HG02798 (cell line): ENCODE measurements around the gene PARK7.
A peak's percentile ranks its signal among the peaks of the same experiment; 100 is the strongest.
"Not testable (repeated sequence)": the region's sequence is repeated elsewhere in the genome, so short reads cannot be mapped to it uniquely, and the experiment has no call there.

Experiments used
- ATAC-seq: cut with Tn5 transposase; IDR thresholded peaks from one replicate; pipeline ENCODE4 v1.9.1; 2021; ENCODE audit warnings: mild to moderate bottlenecking; ENCODE audit not compliant: unreplicated experiment, poor library complexity

PARK7 gene

GRCh38 chr1:7961216-7962013, at the start of gene PARK7:
Gene PARK7, plus strand, starts transcription at chr1:7961711. Its CDS starts 1,075 bp downstream, at chr1:7962786.
- ATAC-seq = peak; percentile 93

DNA sequence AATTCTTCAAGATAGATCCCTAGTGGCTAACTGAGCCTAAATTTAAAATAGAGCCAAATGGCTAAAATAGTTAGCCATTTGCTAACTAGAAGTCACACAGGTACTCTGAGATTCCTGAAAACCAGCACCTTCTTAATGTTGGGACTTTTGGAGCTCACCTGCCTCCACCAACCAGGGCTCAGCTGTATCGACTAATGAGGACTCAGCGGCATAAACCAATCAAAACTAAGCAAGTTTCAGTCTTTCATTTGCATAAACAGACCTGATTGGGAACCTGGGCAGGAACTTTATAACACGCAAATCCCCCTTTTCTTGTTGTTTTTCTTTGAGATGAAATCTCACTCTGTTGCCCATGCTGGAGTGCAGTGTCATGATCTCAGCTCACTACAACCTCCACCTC, 49.4 kb upstream of the PARK7 start:
- no peak for ATAC-seq

DNA sequence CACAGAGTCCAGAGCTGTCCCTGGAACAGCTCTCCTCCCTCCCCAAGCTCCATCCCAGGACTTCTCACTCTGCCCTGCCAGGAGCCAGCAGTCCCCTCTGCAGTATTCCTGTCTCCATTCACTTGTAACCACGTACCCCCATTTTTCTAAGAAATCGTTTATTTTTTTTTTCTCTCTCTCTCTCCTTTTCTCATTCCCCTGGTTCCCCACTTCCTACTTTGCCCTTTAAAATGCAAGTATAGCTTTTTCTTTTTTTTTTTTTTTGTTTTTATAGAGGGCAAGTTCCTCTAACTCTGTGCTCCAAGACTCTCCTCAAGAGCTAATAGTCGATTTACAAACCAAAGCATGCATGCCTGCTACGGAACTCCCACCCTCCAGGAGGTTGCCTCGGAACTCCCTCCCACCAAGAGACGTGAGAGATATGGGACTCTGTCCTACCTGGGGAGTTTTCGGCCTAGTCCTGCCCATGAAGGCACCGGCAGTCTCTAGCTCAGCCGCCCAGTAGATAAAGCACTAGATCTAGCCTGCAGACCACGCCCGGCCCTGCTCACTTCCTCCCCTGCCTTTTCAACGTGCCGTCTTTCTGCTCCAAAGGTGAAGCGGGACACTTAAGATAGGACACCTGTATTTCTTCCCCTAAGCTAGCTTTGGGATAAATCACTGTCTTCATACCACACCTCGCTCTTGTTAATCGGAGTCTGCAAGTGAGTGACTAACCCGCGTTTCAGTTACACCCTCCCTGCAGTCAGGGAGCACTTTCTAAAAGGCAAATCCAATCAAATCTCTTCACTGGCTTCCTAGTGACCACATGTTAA, 48.6 kb upstream of the PARK7 start:
- ATAC-seq = no peak

- no peak for ATAC-seq
Observed at GRCh38 chr1:7915826-7916500, 45.5 kb upstream of the PARK7 start.

DNA sequence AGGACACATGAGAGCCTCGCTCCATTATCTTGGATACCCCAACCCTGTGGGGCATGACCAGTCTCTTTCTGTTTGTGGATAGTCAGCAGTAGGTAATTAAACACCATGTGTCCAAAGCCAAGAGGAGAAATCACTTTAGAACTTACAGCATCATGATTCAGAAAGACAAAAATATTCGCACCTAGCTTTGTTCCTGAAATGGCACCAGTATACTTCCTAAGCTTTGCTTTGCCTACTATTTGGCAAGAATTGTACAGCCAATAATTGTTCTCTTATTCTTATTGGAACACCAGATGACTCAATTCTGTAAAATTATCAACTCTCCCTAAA, 45.0 kb upstream of the PARK7 start:
- ATAC-seq = no peak

DNA sequence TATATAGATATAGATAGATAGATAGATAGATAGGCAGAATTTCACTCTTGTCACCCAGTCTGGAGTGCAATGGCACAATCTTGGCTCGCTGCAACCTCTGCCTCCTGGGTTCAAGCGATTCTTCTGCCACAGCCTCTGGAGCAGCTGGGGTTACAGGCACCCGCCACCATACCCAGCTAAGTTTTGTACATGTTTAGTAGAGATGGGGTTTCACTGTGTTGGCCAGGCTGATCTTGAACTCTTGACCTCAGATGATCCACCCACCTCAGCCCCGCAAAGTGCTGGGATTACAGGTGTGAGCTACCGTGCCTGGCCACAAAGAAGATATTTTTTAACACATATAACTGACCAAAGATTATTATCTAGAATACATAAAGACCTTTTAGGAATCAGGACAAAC, 43.5 kb upstream of the PARK7 start:
- ATAC-seq = not testable (repeated sequence)

GRCh38 chr1:7919880-7920279, 41.6 kb upstream of the PARK7 start:
- ATAC-seq = no peak

DNA sequence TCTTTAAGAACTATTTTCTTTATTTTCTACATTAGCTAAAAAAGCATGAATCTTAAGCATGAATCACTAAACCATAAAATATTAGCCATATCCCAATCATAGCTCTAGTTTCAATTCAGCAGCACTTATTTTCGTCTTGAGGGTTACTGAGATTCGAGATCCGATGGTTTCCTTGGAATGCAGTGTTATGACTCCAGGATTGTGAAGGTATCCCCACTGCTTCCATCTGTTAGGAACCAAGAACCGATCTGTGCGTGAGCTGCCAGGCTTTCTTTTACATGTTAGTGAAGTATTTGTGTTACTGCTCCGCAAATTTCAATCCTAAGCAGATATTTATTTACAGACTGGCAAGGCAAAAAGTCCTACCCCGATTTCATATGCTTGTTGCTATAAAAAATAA, 39.7 kb upstream of the PARK7 start:
- ATAC-seq = no peak

DNA sequence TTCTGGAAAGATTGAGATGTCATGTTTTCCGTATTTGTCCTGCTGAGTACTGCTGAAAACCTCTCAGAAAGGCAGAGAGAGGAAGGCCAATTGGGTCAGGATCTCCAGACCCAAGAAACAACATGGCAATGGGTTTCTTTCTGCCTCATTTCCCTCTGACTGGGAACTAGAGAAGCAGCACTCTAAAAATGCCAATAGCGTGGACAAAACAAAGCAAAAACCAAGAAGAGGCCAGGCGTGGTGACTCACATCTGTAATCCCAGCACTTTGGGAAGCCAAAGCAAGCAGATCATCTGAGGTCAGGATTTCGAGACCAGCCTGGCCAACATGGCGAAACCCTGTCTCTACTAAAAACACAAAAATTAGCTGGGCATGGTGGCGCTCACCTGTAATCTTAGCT, 39.2 kb upstream of the PARK7 start:
- ATAC-seq = no peak

DNA sequence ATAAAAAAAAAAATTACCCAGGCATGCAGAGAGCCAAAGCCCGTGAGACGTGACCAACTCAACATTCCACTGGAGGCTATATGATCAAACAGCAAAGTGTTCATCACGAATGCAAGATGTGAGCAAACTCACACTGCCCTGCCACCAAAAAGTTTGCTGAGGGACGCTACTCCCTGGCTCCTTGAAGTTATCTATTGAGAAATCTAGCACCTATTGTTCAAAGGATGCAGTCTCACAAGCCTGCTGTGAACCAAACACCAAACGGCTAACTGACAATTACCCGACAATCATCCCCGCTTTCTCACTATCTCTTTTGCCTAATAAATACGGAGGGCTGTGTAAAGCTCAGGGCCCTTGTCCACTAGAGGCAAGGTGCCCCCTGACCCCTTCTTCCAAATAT, 34.5 kb upstream of the PARK7 start:
- not testable (repeated sequence) for ATAC-seq

- ATAC-seq = no peak
Observed at GRCh38 chr1:7928247-7928646, 33.3 kb upstream of the PARK7 start.

DNA sequence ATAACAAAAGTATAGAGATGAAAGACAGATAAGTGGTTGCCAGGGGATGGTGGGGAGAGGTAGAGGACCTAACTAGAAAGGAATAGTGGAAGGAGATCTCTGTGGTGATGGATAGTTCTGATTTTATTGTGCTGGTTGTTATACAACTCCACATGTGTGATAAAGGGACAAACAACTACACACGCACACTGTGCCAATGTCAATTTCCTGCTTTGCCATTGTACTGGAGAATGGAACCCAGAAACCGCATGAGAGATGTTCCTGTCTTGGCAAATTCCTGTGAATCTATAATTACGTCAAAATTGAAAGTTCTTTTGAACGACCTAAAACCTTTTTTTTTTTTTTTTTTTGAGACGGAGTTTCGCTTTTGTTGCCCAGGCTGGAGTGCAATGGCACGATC, 31.9 kb upstream of the PARK7 start:
- ATAC-seq = no peak

- ATAC-seq = no peak
Observed at GRCh38 chr1:7930645-7931445, 30.7 kb upstream of the PARK7 start.

- no peak for ATAC-seq
Observed at GRCh38 chr1:7931446-7931812, 30.1 kb upstream of the PARK7 start.

DNA sequence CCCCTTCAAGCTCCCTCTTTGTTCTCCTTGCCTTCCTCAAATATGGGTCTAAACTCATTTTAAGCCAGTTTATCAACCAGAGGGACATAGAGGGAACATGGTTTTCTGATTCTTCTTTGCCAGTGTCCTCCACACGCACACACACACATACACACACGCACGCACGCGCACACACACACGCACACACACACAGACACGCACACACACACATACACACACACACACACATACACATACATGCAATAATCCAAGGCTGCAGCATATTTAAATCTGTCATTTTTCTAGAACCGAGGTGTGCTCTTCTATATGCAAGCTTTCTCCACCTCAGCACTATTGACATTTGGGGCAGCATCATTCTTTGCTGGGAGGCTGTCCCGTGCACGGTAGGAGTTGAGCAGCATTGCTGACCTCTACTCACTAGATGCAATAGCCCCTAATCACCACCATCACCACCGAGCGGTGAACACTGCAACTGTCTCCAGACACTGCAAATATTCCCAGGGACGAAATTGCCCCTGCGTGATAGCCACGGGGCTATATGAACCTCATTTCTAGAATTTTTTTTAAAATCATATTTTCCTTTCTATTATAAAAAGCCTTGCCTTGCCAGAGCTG, 28.9 kb upstream of the PARK7 start:
- ATAC-seq = no peak

DNA sequence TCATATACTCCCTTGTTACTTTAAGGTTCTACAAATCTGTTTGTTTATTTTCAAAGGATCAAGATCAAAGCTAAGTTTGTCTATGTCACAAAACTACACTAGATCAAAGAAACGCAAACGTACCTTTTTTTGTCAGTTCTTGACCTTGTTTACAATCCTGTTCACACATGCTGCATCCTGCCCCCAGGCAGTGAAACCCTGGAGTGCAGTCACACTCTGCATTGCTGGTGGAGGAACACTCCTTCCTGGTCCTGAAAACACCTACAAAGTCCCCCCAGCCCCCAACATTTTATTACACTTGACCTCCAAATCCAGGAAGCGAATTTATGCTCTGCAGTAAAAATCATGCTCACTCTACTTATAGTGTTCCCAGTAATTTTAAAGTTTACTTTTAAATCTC, 23.4 kb upstream of the PARK7 start:
- ATAC-seq = no peak

DNA sequence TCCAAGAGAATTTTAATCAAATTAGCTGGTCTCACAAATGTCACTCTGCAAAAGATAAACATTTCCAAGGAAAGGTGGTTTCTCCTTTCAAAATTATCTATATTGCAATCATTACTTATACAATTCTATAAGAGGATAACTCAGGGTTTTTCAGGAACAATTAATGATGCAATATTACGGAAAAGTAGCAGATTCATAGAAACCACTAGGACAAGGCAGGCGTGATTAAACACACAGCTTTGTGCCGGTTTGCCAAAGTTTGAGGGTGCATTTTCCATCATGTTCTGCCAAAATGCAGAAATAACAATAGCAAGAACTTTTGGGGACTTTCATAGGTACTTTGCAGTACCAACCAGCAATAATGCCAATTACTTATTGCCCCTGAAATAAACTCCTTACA, 21.5 kb upstream of the PARK7 start:
- ATAC-seq = no peak

DNA sequence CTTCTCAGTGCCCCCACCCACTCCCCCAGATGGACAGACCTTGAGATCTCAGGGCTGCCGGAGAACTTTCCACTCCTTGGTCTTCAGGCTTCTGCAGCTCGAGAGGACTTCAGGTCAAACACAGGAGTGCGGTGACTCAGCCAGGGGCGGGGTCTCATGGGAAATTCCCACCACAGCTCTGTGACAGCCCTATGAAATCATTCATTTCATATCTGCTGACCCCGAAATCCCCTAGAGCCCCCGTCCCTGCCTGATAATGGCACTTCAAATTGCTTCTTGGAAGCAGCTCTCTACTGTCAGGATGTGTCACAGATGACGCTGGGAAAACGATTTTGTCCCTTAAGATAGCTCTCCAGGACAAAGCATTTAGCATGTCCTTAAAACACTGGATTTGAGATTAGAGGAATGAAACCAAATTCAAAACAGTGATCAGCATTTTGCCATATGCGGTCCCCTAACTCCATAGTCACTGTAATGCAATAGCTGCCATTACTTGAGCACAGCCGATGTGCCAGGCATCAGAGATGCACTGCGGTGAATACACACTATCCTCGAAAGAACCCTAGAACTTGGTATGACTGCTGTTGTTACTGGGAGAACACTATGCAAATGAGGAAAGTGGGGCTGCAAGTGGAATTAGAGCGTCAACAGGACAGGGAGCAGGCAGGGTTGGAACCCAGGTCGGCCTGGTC, 20.6 kb upstream of the PARK7 start, which contains the start of gene TNFRSF9:
TSS of gene TNFRSF9 (minus strand) at position 95 of the 692 bp plus-strand sequence. CDS start 845 bp downstream, outside the sequence.
- no peak for ATAC-seq

DNA sequence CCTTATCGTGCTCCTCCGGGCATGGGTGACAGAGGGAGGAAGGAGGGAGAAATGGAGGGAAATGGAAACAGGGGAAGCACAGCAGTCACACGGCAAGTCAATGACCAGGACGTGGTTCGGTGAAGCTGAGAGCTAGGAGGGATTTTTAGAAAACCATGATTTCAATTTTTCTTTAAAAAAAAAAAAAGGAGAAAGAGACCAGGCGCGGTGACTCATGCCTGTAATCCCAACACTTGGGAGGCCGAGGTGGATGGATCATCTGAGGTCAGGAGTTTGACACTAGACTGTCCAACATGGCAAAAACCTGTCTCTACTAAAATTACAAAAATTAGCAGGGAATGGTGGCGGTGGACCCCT, 20.1 kb upstream of the PARK7 start:
- no peak for ATAC-seq
